Gastrocnemius medialis (tissue), 4 donors: ENCODE data around the gene ZFYVE28. TPM values are rescaled to one million over a fixed set of nuclear protein-coding genes. Genes with fewer than 3 reads are reported as not detected.

Experiments
- ATAC-seq, 2 donors: fragments of 150-250 bp; one replicate each; pipeline ENCODE4 v1.9.1; 2016
- DNase-seq, 2 donors: peaks; one replicate each; pipeline ENCODE4 v3.0.0-alpha.2; 2019
- H3K27ac ChIP-seq, 4 donors: fragments of 200-600 bp; sonication (generic); 1 replicate in 1 of 4; 2 replicates in 3 of 4; pipeline ENCODE4 v1.5.1; 2016 to 2018; ENCODE audit warnings: mild to moderate bottlenecking in 2 of 4, moderate library complexity in 1 of 4
- H3K27me3 ChIP-seq, 3 donors: fragments of 200-600 bp; sonication (generic) in 2 of 3; 1 replicate in 1 of 3; 2 replicates in 2 of 3; pipeline versions ENCODE4 v1.5.1 to v1.6.0; 2016 to 2019; ENCODE audit warnings: mild to moderate bottlenecking in 1 of 3, moderate library complexity in 1 of 3
- H3K36me3 ChIP-seq, 2 donors: fragments of 200-600 bp; sonication (generic) in 1 of 2; one replicate each; pipeline ENCODE4 v1.5.1; 2017 to 2018
- H3K4me1 ChIP-seq, 2 donors: fragments of 200-600 bp; sonication (generic) in 1 of 2; one replicate each; pipeline ENCODE4 v1.5.1; 2016 to 2017; ENCODE audit warnings: mild to moderate bottlenecking in 2 of 2
- H3K4me3 ChIP-seq, 4 donors: fragments of 200-600 bp; sonication (generic) in 3 of 4; 1 replicate in 1 of 4; 2 replicates in 3 of 4; pipeline ENCODE4 v1.5.1; 2016 to 2019; ENCODE audit warnings: mild to moderate bottlenecking in 2 of 4
- H3K9me3 ChIP-seq, 3 donors: fragments of 200-600 bp; sonication (generic) in 2 of 3; 1 replicate in 1 of 3; 2 replicates in 2 of 3; pipeline ENCODE4 v1.5.1; 2016 to 2019
- POLR2A ChIP-seq, 2 donors: fragments of 450-650 bp; IDR thresholded peaks; one replicate each; pipeline ENCODE4 v1.6.1; 2017; ENCODE audit warnings: antibody characterized with exemption in 2 of 2, mild to moderate bottlenecking in 2 of 2, moderate library complexity in 2 of 2
- in situ Hi-C, 4 donors: fragments of 200-750 bp; cut with MboI; loops; one replicate each; pipeline versions ENCODE4 v1.15.0 to v1.8.0; 2017; ENCODE audit warnings: low sequenced_read_pairs in 4 of 4
- intact Hi-C: fragments of 100-400 bp; cut with DNase I; formaldehyde crosslinking; loops from one replicate; pipeline ENCODE4 v1.15.1; 2023; ENCODE audit warnings: low total_unique reads
- total RNA-seq, 4 donors: library from RNA; depleted of rRNA; stranded (reverse); fragments of >200 nt; gene quantifications; one replicate each; pipeline versions ENCODE4 v1.1.0 to v1.2.3, GENCODE V29; 2016
- TF ChIP-seq, protein P1 (sequence below), 5 experiments: fragments of 450-650 bp in 3 of 5; fragments of 200-600 bp in 2 of 5; sonication (generic) in 2 of 5; IDR thresholded peaks in 4 of 5; conservative IDR thresholded peaks in 1 of 5; 1 replicate in 4 of 5; 2 replicates in 1 of 5; pipeline ENCODE4 v1.5.1; 2016 to 2019; ENCODE audit warnings: antibody characterized with exemption in 5 of 5, mild to moderate bottlenecking in 3 of 5, moderate library complexity in 3 of 5

The ZFYVE28 gene
- total RNA-seq, 4 donors from 2014 or later, result 1.8 to 6.0 (median 3.4) TPM

DNA sequence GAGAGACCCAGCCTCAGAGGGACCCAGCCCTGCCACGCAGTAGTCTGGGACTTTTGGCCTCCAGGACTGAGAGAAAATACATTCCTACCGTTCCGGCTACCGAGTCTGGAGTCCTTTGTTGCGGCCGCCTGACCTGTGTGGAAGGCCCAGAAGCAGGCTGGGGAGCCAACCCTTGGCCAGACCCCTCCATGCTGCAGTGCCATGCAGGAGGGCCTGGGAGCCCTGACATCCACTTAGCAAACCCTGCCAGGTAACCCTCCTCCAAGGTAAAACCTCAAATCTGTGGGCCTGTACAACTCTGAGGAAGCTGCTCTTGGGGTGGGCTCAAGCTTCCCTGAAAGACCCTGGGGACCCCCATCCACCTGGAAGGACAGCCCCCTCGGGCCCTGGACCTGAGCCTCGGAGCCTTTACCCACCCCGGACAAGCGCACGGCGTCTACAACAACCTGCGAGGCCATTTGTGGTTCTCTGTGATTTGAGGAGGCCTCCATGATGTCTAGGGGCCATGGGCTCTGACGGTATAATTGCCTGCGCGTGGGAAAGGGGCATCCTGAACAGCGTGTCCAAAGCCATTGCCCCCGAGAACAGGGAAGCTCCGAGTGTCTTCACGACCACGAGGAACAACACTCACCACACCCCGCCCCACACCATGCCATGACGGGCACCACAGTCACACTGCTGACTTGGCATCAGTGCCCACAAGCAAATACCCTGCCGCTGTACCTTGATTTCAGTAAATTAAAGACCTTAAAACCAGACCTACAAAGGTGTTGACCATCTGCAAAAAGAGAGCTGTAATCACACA lies 58.7 kb downstream of the ZFYVE28 start:
- TF ChIP-seq, protein P1, sequence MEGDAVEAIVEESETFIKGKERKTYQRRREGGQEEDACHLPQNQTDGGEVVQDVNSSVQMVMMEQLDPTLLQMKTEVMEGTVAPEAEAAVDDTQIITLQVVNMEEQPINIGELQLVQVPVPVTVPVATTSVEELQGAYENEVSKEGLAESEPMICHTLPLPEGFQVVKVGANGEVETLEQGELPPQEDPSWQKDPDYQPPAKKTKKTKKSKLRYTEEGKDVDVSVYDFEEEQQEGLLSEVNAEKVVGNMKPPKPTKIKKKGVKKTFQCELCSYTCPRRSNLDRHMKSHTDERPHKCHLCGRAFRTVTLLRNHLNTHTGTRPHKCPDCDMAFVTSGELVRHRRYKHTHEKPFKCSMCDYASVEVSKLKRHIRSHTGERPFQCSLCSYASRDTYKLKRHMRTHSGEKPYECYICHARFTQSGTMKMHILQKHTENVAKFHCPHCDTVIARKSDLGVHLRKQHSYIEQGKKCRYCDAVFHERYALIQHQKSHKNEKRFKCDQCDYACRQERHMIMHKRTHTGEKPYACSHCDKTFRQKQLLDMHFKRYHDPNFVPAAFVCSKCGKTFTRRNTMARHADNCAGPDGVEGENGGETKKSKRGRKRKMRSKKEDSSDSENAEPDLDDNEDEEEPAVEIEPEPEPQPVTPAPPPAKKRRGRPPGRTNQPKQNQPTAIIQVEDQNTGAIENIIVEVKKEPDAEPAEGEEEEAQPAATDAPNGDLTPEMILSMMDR (IDR thresholded peaks at IDR 0.05 in 4 of 5, conservative IDR thresholded peaks at IDR 0.05 in 1 of 5), result no peak
- no peak for TF ChIP-seq POLR2A (IDR thresholded peaks at IDR 0.05)
- Histone ChIP-seq H3K27me3 (no peaks in the 10 kb centered on the region), H3K27ac (no peak overlapping the region), H3K9me3 (no peaks in the 10 kb centered on the region), H3K4me1 (peaks cover 13 to 16% of the 10 kb centered on the region in 2 donors), H3K36me3 (no peaks in the 10 kb centered on the region), H3K4me3 (no peak overlapping the region)
- intact Hi-C loops, result no loop called here
- in situ Hi-C loops, result no loop called here
- DNase-seq, result no peak
- ATAC-seq, result no peak

DNA sequence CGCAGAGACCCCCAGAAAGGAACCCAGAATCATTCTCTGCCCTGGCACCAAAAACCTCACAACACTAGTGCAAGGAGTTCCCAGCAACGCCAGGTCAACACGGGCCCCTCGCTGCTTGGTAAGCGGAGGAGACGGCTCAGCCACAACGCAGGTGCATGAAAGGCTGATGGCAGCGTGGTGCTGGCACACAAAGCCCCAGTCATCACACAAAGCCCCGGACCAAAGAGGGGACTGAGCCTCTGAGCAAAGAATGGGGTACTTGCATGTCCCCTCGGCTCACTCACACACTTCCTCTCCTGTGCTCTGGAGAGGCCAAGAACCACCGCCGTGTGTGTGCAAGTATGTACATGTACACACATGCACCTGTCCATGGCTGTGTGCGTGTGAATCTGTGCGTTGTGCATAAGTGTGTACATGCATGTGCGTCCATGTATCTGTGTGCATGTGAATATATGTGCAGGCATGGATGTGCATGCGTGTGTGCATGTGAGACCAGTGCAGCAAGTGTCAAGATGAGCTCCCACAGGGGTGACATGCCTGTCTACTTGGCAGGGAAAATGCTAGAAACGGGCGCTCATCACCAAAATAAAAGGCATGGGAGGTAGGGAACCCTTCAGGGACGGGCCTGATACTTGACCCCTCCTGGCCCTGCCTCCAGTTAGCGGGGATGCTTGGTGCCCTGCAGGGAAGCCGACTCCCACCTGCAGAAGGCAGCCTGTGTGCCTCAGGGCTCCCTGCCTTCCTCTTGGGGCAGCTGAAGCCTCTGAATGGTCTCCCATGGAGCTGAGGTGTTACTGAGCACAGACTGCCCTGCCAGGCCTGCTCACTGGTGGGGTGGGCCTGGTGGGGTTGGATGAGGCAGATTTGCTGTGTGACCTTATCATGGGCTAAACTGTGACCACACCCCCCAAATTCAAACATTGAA lies 60.4 kb downstream of the ZFYVE28 start:
- no peaks in the 10 kb centered on the region for H3K9me3 ChIP-seq
- H3K36me3 ChIP-seq, result no peaks in the 10 kb centered on the region
- ATAC-seq (no peak), DNase-seq (no peak)
- in situ Hi-C loops (no loop called here), intact Hi-C loops (no loop called here)
- no peak for TF ChIP-seq POLR2A (IDR thresholded peaks at IDR 0.05)
- TF ChIP-seq, protein P1 (IDR thresholded peaks at IDR 0.05 in 4 of 5, conservative IDR thresholded peaks at IDR 0.05 in 1 of 5), result no peak
- no peak overlapping the region for H3K4me3 ChIP-seq
- H3K27me3 ChIP-seq, result no peaks in the 10 kb centered on the region
- H3K4me1 ChIP-seq, result peaks cover 8 to 11% of the 10 kb centered on the region in 2 donors
- H3K27ac ChIP-seq, result no peak overlapping the region

DNA sequence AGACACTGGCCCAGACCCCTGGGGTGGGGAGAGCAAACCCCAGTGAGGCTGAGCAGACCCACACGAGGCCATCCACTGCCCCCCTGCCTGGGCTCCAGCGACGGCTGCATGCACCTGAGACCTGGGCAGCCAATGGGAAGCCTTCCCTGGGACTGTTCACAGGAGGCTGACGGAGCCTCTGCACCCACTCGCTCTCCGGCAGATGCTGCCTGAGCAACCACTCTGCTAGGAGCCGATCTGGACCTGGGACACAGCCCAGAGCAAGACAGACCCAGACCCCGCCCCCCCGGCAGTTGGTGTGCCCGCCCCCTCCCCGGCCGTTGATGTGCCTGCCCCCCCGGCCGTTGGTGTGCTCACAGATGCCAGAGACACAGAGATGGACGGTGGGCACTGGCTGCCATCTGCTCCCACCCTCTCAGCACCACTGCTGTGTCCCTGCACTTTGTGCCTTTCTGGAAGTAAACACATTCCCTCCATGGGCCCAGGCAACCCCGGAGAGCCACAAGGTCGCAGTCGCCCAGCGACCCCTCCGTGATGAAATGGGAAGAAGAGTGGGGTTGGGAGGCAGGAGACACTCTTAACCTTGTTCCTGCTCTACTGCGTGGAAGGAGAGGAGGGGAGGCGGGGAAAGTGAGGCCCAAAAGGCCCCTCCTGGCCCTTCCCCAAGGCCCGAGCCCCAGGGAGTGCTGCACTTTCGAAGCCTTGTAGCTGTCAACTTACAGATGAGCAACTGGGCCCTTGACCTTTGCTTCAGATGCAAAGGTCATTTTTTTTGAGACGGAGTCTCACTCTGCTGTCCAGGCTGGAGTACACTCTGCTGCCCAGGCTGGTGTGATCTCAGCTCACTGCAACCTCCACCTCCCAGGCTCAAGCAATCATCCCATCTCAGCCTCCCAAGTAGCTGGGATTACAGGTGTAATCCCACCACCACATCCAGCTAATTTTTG lies 62.0 kb downstream of the ZFYVE28 start:
- ATAC-seq, result no peak
- TF ChIP-seq, protein P1 (IDR thresholded peaks at IDR 0.05 in 4 of 5, conservative IDR thresholded peaks at IDR 0.05 in 1 of 5), result no peak
- no peak for TF ChIP-seq POLR2A (IDR thresholded peaks at IDR 0.05)

DNA sequence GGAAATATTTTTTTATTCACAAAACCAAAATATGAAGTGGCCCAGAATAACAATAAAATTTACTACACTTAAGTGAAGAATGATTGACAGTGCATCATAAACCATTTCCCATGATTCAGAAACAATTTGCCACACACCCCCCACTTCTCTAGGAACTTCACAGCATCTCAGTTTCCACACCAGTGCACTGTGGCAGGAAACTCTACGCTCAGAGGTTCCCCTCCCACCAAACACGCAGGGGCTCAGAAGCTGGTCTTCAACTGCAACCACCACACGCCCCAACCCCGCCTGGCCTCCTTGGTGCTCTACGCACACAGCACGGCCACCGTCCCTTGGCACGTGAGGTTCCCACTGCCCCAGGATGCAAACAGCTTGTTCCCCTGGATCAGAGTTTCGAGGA lies 63.7 kb downstream of the ZFYVE28 start:
- ATAC-seq, result no peak
- Histone ChIP-seq H3K27me3 (no peaks in the 10 kb centered on the region), H3K9me3 (no peaks in the 10 kb centered on the region), H3K4me3 (no peak overlapping the region), H3K36me3 (no peaks in the 10 kb centered on the region), H3K27ac (no peak overlapping the region), H3K4me1 (peaks cover 6 to 9% of the 10 kb centered on the region in 2 donors)
- intact Hi-C loops, result no loop called here
- TF ChIP-seq, protein P1 (IDR thresholded peaks at IDR 0.05 in 4 of 5, conservative IDR thresholded peaks at IDR 0.05 in 1 of 5), result no peak
- TF ChIP-seq POLR2A (IDR thresholded peaks at IDR 0.05), result no peak
- DNase-seq, result no peak
- in situ Hi-C loops, result no loop called here

More for the DNA sequence above, 62.0 kb downstream of the ZFYVE28 start:
- Histone ChIP-seq H3K27ac (no peak overlapping the region), H3K4me3 (no peak overlapping the region), H3K4me1 (peaks cover 6 to 9% of the 10 kb centered on the region in 2 donors), H3K9me3 (no peaks in the 10 kb centered on the region), H3K36me3 (no peaks in the 10 kb centered on the region), H3K27me3 (no peaks in the 10 kb centered on the region)
- intact Hi-C loops, result no loop called here
- in situ Hi-C loops, result no loop called here
- no peak for DNase-seq
